DMS79 treated with DMSO at 0.1 percent for 48 hours (cell line): ENCODE results near the gene ZDHHC14.
A peak's percentile ranks its signal among the peaks of the same experiment; 100 is the strongest.
"Not testable (repeated sequence)": the region's sequence is repeated elsewhere in the genome, so short reads cannot be mapped to it uniquely, and the experiment has no call there.

ENCODE experiments used
- DNase-seq: peaks from one replicate; lab custom pipeline; 2025; lab: John Stamatoyannopoulos, UW

The ZDHHC14 gene

DNA sequence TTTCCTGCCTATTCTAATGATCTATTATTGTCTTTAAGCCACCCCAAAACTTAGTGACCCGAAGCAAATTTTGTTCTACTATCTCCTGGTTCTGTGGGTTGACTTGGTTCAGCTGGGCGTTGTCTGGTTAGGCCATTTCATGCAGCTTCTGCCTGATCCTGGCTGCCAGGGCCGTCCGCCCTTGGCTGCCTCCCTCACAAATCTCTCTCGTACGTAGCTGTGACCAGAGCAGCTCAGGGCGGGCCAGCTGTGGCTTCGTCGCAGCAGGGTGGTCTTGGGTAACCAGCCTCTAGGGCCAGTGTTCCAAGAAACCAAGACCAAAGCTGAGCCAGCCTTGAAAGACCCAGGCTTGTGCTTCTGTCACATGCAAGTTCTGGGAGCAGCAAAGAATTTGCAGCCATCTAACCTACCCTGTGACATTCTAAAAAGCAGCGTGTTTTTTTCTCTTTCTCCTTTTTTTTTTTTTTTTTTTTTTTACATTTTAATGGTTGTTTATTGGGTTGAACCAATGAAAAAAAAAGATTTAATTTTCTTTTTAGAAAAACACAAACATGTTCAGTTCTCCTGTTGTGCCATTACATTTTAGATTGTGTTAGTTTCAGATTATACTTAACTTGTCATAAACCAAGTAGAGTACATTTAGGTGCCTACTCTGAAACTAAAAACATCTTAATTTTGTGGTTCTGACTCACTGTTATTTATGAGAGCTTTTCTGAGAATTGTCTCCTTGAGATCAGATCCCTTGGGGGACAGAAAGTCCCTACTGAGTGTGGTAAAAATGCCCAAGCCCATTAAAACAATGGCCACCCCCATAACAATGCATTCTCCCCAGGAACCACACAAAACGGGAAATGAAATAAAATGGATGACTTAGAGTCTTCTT, 83.9 kb downstream of the ZDHHC14 start:
- DNase-seq = no peak

- DNase-seq = no peak
Observed at GRCh38 chr6:157466342-157466648, 85.3 kb downstream of the ZDHHC14 start.

DNA sequence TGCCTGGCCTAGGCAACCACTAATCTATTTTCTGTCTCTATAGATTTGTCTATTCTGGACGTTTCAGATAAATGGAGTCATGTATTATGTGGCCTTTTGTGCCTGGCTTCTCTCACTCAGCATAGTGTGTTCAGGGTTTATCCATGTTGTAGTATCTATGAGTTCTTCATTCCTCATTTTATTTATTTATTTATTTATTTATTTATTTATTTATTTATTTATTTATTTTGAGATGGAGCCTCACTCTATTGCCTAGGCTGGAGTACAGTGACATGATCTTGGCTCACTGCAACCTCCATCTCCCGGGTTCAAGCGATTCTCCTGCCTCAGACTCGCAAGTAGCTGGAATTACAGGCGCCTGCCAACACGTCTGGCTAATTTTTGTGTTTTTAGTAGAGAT, 86.3 kb downstream of the ZDHHC14 start:
- DNase-seq = not testable (repeated sequence)

DNA sequence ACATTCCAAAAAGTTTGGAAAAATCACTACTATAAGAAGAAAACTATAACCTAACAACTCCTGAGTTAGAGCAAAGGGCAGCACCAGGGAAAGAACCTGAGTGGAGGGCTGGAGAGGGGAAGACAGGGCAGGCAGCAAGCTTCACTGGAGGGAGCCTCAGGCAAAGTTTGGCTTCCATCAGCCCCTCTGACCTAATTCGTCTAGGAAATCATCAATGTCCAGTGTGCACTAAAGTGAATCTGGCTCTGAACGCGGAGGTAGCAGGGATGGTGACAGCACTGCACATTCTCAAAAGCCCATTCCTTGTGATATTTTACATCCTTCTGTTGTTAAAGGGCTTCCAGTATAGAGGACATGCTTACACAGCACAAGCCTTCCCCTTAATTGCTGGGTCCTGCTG, 87.1 kb downstream of the ZDHHC14 start:
- no peak for DNase-seq

GRCh38 chr6:157468574-157468973, 87.6 kb downstream of the ZDHHC14 start:
- DNase-seq = no peak

DNA sequence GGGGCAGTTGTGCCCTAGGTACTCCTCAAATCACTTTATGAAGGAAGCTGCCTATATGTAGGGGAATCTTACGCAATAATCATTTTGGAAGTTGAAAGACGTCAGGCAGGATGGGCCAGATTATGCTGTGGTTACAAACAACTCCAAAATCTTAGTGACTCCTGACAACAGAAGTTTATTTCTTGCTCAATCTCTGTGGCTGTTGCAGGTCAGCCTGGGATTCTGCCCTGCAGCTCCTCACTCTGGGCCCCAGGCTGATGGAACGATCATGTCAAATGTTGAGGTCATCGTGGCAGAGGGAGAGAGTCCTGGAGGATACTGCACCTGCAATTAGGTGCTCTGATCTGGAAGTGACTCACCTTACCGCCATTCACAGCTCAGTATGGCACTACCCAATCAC, 88.4 kb downstream of the ZDHHC14 start:
- DNase-seq = no peak

GRCh38 chr6:157471077-157471686, 90.2 kb downstream of the ZDHHC14 start:
- DNase-seq = no peak

DNA sequence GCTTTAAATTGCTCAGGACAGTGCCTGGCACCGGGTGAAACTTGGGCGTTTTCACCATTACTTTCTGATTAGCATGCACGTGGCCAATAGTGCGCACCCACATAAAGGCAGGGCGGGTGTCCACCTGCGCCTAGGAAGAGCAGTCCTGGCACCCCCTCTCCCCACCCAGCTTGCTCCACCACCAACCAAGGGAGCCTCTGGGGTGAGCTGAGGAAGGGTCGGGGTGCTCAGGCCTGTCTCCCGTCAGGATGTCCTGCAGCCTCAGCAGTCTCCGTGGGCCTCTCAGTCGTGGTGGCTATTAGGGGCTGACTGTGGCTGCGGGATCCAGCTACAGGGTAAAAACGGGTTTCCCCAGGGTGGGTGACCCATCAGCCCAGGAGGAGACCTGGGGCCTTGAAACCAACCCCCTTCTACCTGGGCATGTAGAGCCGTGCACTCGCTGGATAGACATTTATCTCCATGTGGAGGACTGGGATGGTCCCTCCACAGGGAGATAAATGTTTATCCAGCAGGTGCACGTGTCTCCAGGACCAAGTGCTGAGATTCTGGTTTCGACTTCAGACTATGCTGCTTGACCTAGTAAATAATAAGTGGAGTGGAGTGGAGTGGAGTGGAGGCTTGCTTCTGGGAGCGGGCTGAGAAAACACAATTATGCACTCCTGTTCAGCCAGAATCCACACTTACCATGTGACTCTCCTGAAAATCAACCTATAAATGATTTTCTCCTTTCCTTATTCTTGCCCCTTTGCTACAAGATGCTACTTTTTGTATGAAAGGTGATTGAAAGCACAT, 91.1 kb downstream of the ZDHHC14 start:
- peak; percentile 80 for DNase-seq

DNA sequence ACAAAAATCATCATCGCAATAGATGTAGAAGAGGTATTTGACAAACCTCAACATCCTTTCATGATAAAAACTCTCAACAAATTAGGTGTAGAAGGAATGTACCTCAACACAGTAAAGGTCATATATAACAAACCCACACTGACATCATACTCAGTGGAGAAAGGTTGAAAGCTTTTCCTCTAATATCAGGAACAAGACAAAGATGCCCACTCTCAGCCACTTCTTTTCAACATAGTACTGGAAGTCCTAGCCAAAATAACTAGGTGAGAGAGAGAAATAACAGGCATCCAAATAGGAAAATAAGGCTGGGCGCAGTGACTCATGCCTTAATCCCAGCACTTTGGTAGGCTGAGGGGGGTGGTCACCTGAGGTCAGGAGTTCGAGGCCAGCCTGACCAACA, 95.8 kb downstream of the ZDHHC14 start:
- DNase-seq = no peak

GRCh38 chr6:157478926-157479325, 97.9 kb downstream of the ZDHHC14 start:
- no peak for DNase-seq

GRCh38 chr6:157479464-157480303, 98.7 kb downstream of the ZDHHC14 start:
- DNase-seq = no peak

- DNase-seq = no peak
Observed at GRCh38 chr6:157481189-157481864, 100.3 kb downstream of the ZDHHC14 start.

- no peak for DNase-seq
Observed at GRCh38 chr6:157481865-157482249, 100.9 kb downstream of the ZDHHC14 start.

DNA sequence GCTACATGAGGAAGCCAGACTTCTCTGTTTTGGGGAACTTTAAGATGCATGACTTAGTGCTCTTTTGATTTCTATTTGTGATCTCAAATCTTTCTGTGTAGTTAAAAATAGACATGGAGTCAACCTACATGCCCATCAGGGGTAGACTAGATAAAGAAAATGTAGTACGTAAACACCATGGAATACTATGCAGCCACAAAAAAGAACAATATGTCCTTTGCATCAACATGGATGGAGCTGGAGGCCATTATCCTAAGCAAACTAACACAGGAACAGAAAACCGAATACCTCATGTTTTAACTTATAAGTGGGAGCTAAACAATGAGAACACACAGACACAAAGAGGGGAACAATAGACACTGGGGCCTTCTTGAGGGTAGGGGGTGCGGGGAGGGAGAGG, 102.8 kb downstream of the ZDHHC14 start:
- no peak for DNase-seq

DNA sequence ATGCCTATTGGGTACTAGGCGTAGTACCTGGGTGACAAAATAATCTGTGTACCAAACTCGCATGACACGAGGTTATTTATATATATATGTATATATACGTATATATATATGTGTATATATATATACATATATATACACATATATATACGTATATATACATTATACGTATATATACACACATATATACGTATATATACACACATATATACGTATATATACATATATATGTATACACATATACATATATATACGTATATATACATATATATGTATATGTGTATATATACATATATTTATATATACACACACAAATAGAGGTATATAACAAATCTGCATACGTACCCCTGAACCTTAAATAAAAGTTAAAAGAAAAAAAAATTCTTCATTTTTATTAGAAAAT, 103.2 kb downstream of the ZDHHC14 start:
- no peak for DNase-seq

DNA sequence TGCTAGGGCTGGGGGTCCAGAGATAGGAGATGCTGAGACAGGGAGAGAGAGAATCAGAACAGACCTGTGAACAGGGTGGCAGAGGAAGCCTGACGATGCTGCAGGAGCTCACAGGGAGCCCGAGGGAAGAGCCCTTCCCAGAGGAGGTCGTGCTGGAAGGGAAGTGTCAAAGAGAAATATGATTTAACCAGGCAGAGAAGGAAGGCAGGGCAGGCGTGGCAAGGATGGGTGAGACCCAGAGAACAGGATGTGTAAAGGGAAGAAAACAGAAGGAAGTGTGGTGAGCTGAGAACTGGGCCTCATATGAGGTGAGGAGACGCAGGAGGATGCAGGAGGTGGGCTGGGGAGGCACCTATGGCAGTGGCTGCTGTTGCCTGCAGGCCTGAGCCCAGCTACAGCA, 105.6 kb downstream of the ZDHHC14 start:
- DNase-seq = no peak

- no peak for DNase-seq
Observed at GRCh38 chr6:157487110-157487773, 106.3 kb downstream of the ZDHHC14 start.

GRCh38 chr6:157488058-157488457, 107.1 kb downstream of the ZDHHC14 start:
- DNase-seq = no peak

- no peak for DNase-seq
Observed at GRCh38 chr6:157488716-157489118, 107.7 kb downstream of the ZDHHC14 start.

GRCh38 chr6:157490611-157491269, 109.8 kb downstream of the ZDHHC14 start:
- no peak for DNase-seq
